Spleen (tissue), 11 donors: Measurements from ENCODE around the gene GPATCH1. TPM values are rescaled to one million over a fixed set of nuclear protein-coding genes. Genes with fewer than 3 reads are reported as not detected.

Experiments
- DNase-seq: peaks from one replicate; pipeline ENCODE4 v3.0.0-alpha.2; 2020
- H3K27ac ChIP-seq, 8 donors: fragments of 200-600 bp; sonication (generic) in 7 of 8; 1 replicate in 4 of 8; 2 replicates in 4 of 8; pipeline versions ENCODE4 v1.5.0 to v1.8.0; 2016 to 2021; ENCODE audit warnings: inconsistent platforms in 4 of 8, mild to moderate bottlenecking in 4 of 8, moderate library complexity in 1 of 8
- H3K27me3 ChIP-seq, 7 donors: fragments of 200-600 bp; sonication (generic) in 6 of 7; replicated peaks in 1 of 7; 1 replicate in 4 of 7; 2 replicates in 3 of 7; pipeline versions ENCODE4 v1.5.0 to v1.8.0; 2016 to 2021; ENCODE audit warnings: inconsistent platforms in 3 of 7, mild to moderate bottlenecking in 1 of 7
- H3K36me3 ChIP-seq, 6 donors: fragments of 200-600 bp; sonication (generic) in 5 of 6; 1 replicate in 4 of 6; 2 replicates in 2 of 6; pipeline versions ENCODE4 v1.5.0 to v1.8.0; 2016 to 2021; ENCODE audit warnings: inconsistent platforms in 2 of 6
- H3K4me1 ChIP-seq, 6 donors: fragments of 200-600 bp; sonication (generic) in 5 of 6; 1 replicate in 3 of 6; 2 replicates in 3 of 6; pipeline versions ENCODE4 v1.5.0 to v1.8.0; 2016 to 2021; ENCODE audit warnings: inconsistent platforms in 3 of 6
- H3K4me3 ChIP-seq, 8 donors: fragments of 200-600 bp; sonication (generic) in 7 of 8; 1 replicate in 4 of 8; 2 replicates in 4 of 8; pipeline versions ENCODE4 v1.5.0 to v1.8.0; 2016 to 2021; ENCODE audit warnings: inconsistent platforms in 4 of 8, mild to moderate bottlenecking in 4 of 8, moderate library complexity in 2 of 8
- H3K9me3 ChIP-seq, 8 donors: fragments of 200-600 bp; sonication (generic) in 7 of 8; 1 replicate in 4 of 8; 2 replicates in 4 of 8; pipeline versions ENCODE4 v1.5.0 to v1.8.0; 2016 to 2021; ENCODE audit warnings: inconsistent platforms in 4 of 8
- CTCF ChIP-seq, 11 experiments: fragments of 200-600 bp in 7 of 11; fragments of 450-650 bp in 4 of 11; sonication (generic) in 4 of 11; IDR thresholded peaks in 8 of 11; conservative IDR thresholded peaks in 3 of 11; 1 replicate in 7 of 11; 2 replicates in 4 of 11; pipeline versions ENCODE4 v1.4.0 to v1.8.0; 2016 to 2021; ENCODE audit warnings: antibody characterized with exemption in 11 of 11, inconsistent platforms in 4 of 11, mild to moderate bottlenecking in 1 of 11
- POLR2A ChIP-seq, 3 donors: fragments of 450-650 bp; IDR thresholded peaks; one replicate each; pipeline ENCODE4 v1.5.1; 2017; ENCODE audit warnings: antibody characterized with exemption in 3 of 3, mild to moderate bottlenecking in 1 of 3
- POLR2AphosphoS5 ChIP-seq, 3 donors: sonication (generic); formaldehyde crosslinking; IDR thresholded peaks; one replicate each; pipeline ENCODE4 v1.5.1; 2017; ENCODE audit warnings: antibody characterized with exemption in 3 of 3
- WGBS, 5 donors: extraction: QIAGEN DNeasy Blood & Tissue Kit in 3 of 5; methylation state at CpG; one replicate each; pipeline versions ENCODE4 v1.1.5 to v1.1.7; 2013 to 2018; 5-methylcytosine and 5-hydroxymethylcytosine counted together
- intact Hi-C: fragments of 100-400 bp; cut with DNase I; formaldehyde crosslinking; loops from one replicate; pipeline ENCODE4 v1.15.0; 2023; ENCODE audit warnings: low total_unique reads
- polyA plus RNA-seq, 3 donors: library from polyadenylated mRNA; stranded (reverse); fragments of 200-250 nt; gene quantifications; one replicate each; pipeline ENCODE4 v1.2.1, GENCODE V29; 2013
- total RNA-seq, 7 donors: library from RNA; depleted of rRNA in 3 of 7; stranded (reverse); fragments of >200 nt in 3 of 7; fragmentation: NEBNext Ultra II Directional in 4 of 7; extraction: Animal tissue kit (Norgen Biotek cat#: 25700) in 4 of 7; gene quantifications; one replicate each; pipeline versions ENCODE4 v1.1.0 to v1.2.1, GENCODE V29; 2016 to 2021
- donor health status: healthy with polysubstance abuse.
- donor health status: DM: no; HTN: no; CAD: no; lungs with moderate emphysema.
- donor health status: DM: no; HTN: no; CAD: no.
- donor health status: Bipolar disorder and iron deficiency.
- donor health status: healthy.
- donor health status: DM: no; HTN: no; CAD: no.
- donor health status: DM: yes; HTN: yes; CAD: no.

GPATCH1 gene
- total and polyA plus RNA-seq, 10 donors, result 3.9 to 12.7 (median 9.4) TPM

DNA sequence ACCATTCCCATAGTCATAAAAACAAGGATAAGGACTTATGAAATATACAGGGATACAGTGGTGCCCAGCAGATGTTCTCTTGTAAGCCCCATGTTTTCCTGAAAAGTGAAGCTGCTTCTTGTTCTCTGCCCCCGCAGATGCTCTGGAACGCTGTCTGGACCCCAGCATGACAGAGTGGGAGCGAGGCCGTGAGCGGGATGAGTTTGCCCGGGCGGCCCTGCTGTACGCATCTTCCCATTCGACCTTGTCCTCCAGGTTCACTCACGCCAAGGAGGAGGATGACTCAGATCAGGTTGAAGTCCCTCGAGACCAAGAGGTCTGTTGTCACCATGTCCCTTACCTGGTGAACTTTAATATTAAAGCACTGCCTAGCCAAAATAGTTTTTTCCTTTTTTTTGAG, 30.6 kb downstream of the GPATCH1 start:
- no peak overlapping the region for H3K4me3 ChIP-seq
- intact Hi-C loops, result no loop called here
- DNase-seq, result no peak
- H3K27me3 ChIP-seq, result no peaks in the 10 kb centered on the region
- H3K27ac ChIP-seq, result no peak overlapping the region
- WGBS, 5 donors, result 87 to 98% (median 93%) methylated on average over 11 of the region's 11 CpGs
- TF ChIP-seq POLR2AphosphoS5 (IDR thresholded peaks at IDR 0.05), result no peak
- TF ChIP-seq POLR2A (IDR thresholded peaks at IDR 0.05), result no peak
- no peaks in the 10 kb centered on the region for H3K4me1 ChIP-seq
- peaks cover 0 to 3% (median 0%) of the 10 kb centered on the region in 8 donors for H3K9me3 ChIP-seq
- H3K36me3 ChIP-seq, result peaks cover 5 to 100% (median 94%) of the 10 kb centered on the region in 6 donors

- no peaks in the 10 kb centered on the region for H3K4me1 ChIP-seq
- no peak overlapping the region for H3K27ac ChIP-seq
- 84 to 97% (median 93%) methylated on average over 4 of the region's 4 CpGs for WGBS, 5 donors
- no peaks in the 10 kb centered on the region for H3K27me3 ChIP-seq
- peaks cover 0 to 3% (median 0%) of the 10 kb centered on the region in 8 donors for H3K9me3 ChIP-seq
- peaks cover 8 to 100% (median 94%) of the 10 kb centered on the region in 6 donors for H3K36me3 ChIP-seq
- no peak for TF ChIP-seq CTCF (IDR thresholded peaks at IDR 0.05 in 8 of 11, conservative IDR thresholded peaks at IDR 0.05 in 3 of 11)
- TF ChIP-seq POLR2A (IDR thresholded peaks at IDR 0.05), result no peak
- TF ChIP-seq POLR2AphosphoS5 (IDR thresholded peaks at IDR 0.05), result no peak
- intact Hi-C loops, result no loop called here
- DNase-seq, result no peak
- H3K4me3 ChIP-seq, result no peak overlapping the region
These were observed 33.3 kb downstream of the GPATCH1 start for GRCh38 chr19:33114312-33114711.

- H3K9me3 ChIP-seq, result peaks cover 0 to 3% (median 0%) of the 10 kb centered on the region in 8 donors
- no peak overlapping the region for H3K4me3 ChIP-seq
- intact Hi-C loops, result no loop called here
- H3K36me3 ChIP-seq, result peaks cover 8 to 95% (median 77%) of the 10 kb centered on the region in 6 donors
- no peak overlapping the region for H3K27ac ChIP-seq
- 81 to 96% (median 92%) methylated on average over 8 of the region's 8 CpGs for WGBS, 5 donors
- no peaks in the 10 kb centered on the region for H3K27me3 ChIP-seq
- no peaks in the 10 kb centered on the region for H3K4me1 ChIP-seq
- DNase-seq, result no peak
- no peak for TF ChIP-seq CTCF (IDR thresholded peaks at IDR 0.05 in 8 of 11, conservative IDR thresholded peaks at IDR 0.05 in 3 of 11)
- no peak for TF ChIP-seq POLR2A (IDR thresholded peaks at IDR 0.05)
- TF ChIP-seq POLR2AphosphoS5 (IDR thresholded peaks at IDR 0.05), result no peak
These were observed 36.5 kb downstream of the GPATCH1 start for GRCh38 chr19:33117501-33117900.

DNA sequence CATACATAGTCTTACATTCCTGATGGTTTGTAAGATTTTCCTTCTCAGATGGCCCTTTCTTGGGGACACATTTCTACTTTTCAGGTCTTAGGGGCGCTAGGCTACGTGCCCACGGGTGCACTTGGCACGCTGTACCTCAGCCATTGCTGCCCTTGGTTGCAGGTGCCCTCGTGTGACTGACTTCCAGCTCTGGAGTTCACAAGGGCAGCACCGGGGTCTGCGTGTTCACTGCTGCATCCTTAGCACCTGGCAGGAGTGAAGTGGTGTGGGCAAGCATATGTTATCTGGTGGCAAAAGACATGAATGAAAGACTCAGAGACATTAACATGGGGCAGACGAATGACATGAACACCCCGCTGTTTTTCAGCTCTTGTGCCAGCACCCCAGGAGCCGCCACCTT, 37.7 kb downstream of the GPATCH1 start:
- intact Hi-C loops, result no loop called here
- no peaks in the 10 kb centered on the region for H3K4me1 ChIP-seq

More for the DNA sequence above, 37.7 kb downstream of the GPATCH1 start:
- TF ChIP-seq POLR2A (IDR thresholded peaks at IDR 0.05) (no peak), POLR2AphosphoS5 (IDR thresholded peaks at IDR 0.05) (no peak), CTCF (IDR thresholded peaks at IDR 0.05 in 8 of 11, conservative IDR thresholded peaks at IDR 0.05 in 3 of 11) (no peak)
- Histone ChIP-seq H3K27me3 (no peaks in the 10 kb centered on the region), H3K36me3 (peaks cover 8 to 95% (median 68%) of the 10 kb centered on the region in 6 donors), H3K27ac (no peak overlapping the region), H3K4me3 (no peak overlapping the region), H3K9me3 (peaks cover 0 to 3% (median 0%) of the 10 kb centered on the region in 8 donors)
- DNase-seq, result no peak
- WGBS, 5 donors, result 91 to 95% (median 94%) methylated on average over 10 of the region's 10 CpGs
